Esophagus (tissue), 2 donors: ENCODE results near the gene ATP8A2. TPM values are rescaled to one million over a fixed set of nuclear protein-coding genes. Genes with fewer than 3 reads are reported as not detected.
"Not testable (repeated sequence)": the region's sequence is repeated elsewhere in the genome, so short reads cannot be mapped to it uniquely, and the experiment has no call there.

Experiments used
- H3K27ac ChIP-seq, 2 donors: one replicate each; pipeline ENCODE4 v1.5.1; 2013; ENCODE audit warnings: low read depth in 2 of 2, mild to moderate bottlenecking in 2 of 2, inconsistent platforms in 1 of 2, low read length in 1 of 2, moderate library complexity in 1 of 2
- H3K27me3 ChIP-seq, 2 donors: one replicate each; pipeline ENCODE4 v1.6.1; 2013; ENCODE audit warnings: low read length in 2 of 2, control low read depth in 1 of 2, mild to moderate bottlenecking in 1 of 2; ENCODE audit not compliant: insufficient read depth in 2 of 2, control insufficient read depth in 1 of 2
- H3K36me3 ChIP-seq, 2 donors: one replicate each; pipeline ENCODE4 v1.6.1; 2013; ENCODE audit warnings: low read length in 1 of 2; ENCODE audit not compliant: control insufficient read depth in 2 of 2, insufficient read depth in 2 of 2
- H3K4me1 ChIP-seq, 2 donors: one replicate each; pipeline ENCODE4 v1.6.1; 2013; ENCODE audit warnings: low read length in 1 of 2; ENCODE audit not compliant: control insufficient read depth in 2 of 2, insufficient read depth in 2 of 2
- H3K4me3 ChIP-seq, 2 donors: one replicate each; pipeline ENCODE4 v1.5.1; 2013; ENCODE audit warnings: low read length in 2 of 2, mild to moderate bottlenecking in 2 of 2, low read depth in 1 of 2, moderate library complexity in 1 of 2
- H3K9me3 ChIP-seq, 2 donors: one replicate each; pipeline ENCODE4 v1.6.1; 2013; ENCODE audit warnings: mild to moderate bottlenecking in 2 of 2, low read depth in 1 of 2, low read length in 1 of 2, moderate library complexity in 1 of 2; ENCODE audit not compliant: control insufficient read depth in 2 of 2, insufficient read depth in 1 of 2
- WGBS, 2 donors: extraction: QIAGEN DNeasy Blood & Tissue Kit; methylation state at CpG; one replicate each; pipeline ENCODE4 v1.1.7; 2013; 5-methylcytosine and 5-hydroxymethylcytosine counted together
- polyA plus RNA-seq, 2 donors: library from polyadenylated mRNA; stranded (reverse); fragments of 200-250 nt; gene quantifications; one replicate each; pipeline ENCODE4 v1.2.3, GENCODE V29; 2013
- donor health status: healthy with polysubstance abuse.
- donor health status: Bipolar disorder and iron deficiency.

The ATP8A2 gene
- polyA plus RNA-seq, 2 donors, result 0.01 TPM; not detected in 1

DNA sequence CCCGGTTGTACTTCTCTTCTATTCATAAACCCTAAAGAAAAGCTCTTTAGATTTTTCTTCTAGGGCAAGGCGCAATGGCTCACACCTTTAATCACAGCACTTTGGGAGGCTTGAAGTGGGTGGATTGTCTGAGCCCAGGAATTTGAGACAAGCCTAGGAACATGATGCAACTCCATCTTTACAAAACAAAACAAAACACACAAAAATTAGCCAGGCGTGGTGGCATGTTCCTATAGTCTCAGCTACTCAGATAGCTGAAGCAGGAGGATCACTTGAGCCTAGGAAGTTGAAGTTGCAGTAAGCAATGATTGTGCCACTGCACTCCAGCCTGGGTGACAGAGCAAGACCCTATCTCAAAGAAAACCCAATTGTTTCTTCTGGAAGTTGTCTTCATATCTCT lies 439.7 kb downstream of the ATP8A2 start:
- no peak overlapping the region for H3K4me3 ChIP-seq
- H3K36me3 ChIP-seq, result no peaks in the 10 kb centered on the region
- H3K27me3 ChIP-seq, result no peaks in the 10 kb centered on the region
- no peaks in the 10 kb centered on the region for H3K4me1 ChIP-seq
- peaks cover 0 to 2% of the 10 kb centered on the region in 2 donors for H3K9me3 ChIP-seq
- WGBS, 2 donors, result 85 to 94% methylated on average over 3 of the region's 3 CpGs
- H3K27ac ChIP-seq, result no peak overlapping the region

DNA sequence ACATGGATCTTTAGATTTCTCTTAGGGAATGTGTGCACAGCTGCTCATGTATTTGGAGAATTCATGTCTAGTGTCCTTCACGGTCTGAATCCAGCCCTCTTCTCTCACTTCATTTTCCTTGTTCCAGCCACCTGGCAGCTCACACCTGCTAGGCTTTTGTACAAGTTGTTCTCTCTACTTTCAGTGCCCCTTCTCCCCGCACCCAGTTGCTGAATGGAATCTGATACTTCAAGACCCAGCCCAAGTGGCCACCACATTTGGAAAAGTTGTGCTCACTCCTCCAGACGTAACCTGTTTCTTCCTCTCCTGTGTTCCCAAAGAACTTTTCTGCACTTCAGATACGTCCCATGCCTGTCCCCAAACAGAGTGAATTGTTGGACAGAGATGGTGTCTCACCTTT lies 444.5 kb downstream of the ATP8A2 start:
- H3K27me3 ChIP-seq, result no peaks in the 10 kb centered on the region
- no peaks in the 10 kb centered on the region for H3K36me3 ChIP-seq
- 90% methylated on average over 4 of the region's 4 CpGs for WGBS, 2 donors
- no peak overlapping the region for H3K4me3 ChIP-seq
- no peak overlapping the region for H3K27ac ChIP-seq
- H3K4me1 ChIP-seq, result no peaks in the 10 kb centered on the region
- peaks cover 0 to 2% of the 10 kb centered on the region in 2 donors for H3K9me3 ChIP-seq

DNA sequence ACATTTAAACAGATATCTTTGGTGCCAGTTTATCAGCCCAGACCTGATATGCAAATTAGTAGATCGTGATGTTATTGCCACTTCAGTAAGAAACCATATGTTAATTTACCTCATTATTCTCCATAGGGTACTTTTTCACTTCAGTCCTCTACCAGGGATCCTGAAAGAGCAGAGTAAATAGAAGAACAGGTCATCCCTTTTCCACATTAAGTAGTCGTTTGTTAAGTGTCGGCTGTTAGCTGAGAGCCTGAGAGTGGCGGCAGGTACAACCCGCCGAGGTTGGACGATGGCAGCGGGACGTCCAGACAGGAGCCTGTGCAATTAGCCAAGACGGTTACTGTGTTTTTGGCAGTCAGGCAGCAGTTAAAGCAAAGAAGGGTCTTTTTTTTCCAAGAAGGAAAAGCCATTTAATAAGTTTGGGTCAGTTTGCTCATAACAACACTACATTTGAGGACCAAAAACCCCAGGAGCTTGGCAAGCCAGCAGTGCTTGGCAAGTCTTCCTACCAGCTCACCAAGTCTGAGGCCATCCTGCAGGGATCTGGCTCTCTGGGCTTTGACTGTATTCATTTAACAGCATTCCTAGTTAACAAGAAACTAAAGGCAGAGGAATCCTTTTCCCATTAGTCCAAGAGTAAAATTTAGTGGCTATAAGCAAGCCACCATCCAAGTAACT lies 448.2 kb downstream of the ATP8A2 start:
- Histone ChIP-seq H3K36me3 (no peaks in the 10 kb centered on the region), H3K27me3 (no peaks in the 10 kb centered on the region), H3K4me1 (no peaks in the 10 kb centered on the region), H3K9me3 (no peaks in the 10 kb centered on the region), H3K27ac (no peak overlapping the region), H3K4me3 (no peak overlapping the region)
- 65% methylated on average over 10 of the region's 10 CpGs for WGBS, 2 donors

DNA sequence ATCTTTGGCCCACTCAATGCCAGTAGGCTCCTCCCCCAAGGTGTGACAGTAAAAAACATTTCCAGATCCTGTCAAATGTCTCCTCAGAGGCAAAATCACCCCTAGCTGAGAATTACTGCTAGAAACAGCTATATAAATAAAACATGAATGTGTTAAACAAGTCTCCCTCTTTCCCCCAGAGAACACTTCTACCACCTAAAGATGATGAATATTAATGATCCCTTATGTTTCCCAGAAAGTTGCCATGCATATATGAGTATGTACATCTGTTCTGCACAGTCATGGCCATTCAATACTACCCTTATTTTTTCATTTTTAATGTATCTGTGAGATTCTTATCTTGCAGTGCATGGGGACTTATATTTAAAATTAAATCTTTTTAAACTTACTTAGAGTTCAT lies 450.0 kb downstream of the ATP8A2 start:
- Histone ChIP-seq H3K36me3 (no peaks in the 10 kb centered on the region), H3K4me1 (no peaks in the 10 kb centered on the region), H3K27me3 (no peaks in the 10 kb centered on the region), H3K9me3 (no peaks in the 10 kb centered on the region), H3K27ac (no peak overlapping the region), H3K4me3 (no peak overlapping the region)

DNA sequence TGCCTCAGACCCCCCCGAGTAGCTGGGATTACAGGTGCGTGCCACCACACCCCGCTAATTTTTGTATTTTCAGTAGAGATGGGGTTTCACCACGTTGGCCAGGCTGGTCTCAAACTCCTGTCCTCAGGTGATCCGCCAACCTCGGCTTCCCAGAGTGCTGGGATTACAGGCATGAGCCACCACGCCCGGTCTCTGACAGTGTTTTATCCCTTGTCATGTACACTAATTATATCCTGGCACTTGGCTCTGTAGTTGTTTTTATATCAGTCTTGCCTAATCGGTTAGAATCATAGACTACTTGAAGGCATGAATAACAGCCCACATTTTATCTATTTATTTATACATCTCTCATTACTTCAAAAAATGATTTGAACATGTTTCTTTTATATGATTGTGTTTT lies 455.4 kb downstream of the ATP8A2 start:
- not testable (repeated sequence) for H3K36me3 ChIP-seq, H3K9me3 ChIP-seq, H3K4me1 ChIP-seq, H3K27me3 ChIP-seq, H3K27ac ChIP-seq, H3K4me3 ChIP-seq
- 52 to 62% methylated on average over 9 of the region's 9 CpGs for WGBS, 2 donors

DNA sequence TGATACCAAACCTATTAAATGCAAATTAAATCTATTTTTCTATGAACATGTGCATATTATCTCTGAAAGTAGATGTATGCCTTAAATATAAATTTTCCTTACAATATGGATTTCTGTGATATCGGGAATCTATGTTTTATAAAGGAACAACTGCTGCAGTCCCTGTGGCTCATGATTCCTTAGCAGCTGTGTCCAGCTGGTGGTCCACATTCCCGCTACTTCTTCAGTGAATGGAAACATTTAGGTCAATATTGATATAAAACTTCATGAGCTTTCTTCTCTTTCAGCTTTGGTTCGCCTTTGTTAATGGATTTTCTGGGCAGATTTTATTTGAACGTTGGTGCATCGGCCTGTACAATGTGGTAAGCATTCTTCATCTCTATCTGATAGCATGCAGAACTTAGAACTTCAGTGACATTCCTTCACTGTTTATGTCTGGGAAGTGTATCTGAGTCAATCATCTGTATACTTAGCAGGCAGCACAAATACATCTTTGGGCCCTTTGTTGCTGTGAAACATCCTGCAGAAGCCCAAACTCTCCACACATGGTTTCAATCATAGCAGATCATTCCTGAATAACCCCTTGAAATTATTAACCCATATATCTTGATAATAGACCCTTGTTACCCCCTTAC lies 456.2 kb downstream of the ATP8A2 start:
- 68 to 70% methylated on average over 5 of the region's 5 CpGs for WGBS, 2 donors

DNA sequence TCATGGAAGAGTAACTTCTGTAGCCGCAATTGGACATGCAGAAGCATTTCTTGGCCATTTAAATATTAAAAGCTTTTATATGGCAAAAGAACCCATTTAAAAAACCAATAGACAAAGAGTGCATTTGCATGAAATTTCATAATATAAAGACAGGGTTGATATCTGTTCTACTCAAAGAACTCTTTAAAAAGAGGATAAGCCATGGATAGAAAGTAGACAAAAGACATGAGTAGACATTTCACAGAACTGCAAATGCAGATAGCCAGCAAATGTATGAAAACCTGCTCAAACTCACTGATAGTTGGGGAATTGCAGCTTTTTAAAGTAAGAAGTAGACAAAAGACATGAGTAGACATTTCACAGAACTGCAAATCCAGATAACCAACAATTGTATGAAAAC lies 462.0 kb downstream of the ATP8A2 start:
- Histone ChIP-seq H3K9me3 (no peaks in the 10 kb centered on the region), H3K4me3 (no peak overlapping the region), H3K27ac (no peak overlapping the region), H3K36me3 (no peaks in the 10 kb centered on the region), H3K4me1 (peaks cover 0 to 2% of the 10 kb centered on the region in 2 donors), H3K27me3 (peaks cover 0 to 6% of the 10 kb centered on the region in 2 donors)
- WGBS, 2 donors, result 96 to 98% methylated on average over 1 of the region's 1 CpG

More for the DNA sequence above, 456.2 kb downstream of the ATP8A2 start:
- Histone ChIP-seq H3K4me3 (no peak overlapping the region), H3K36me3 (no peaks in the 10 kb centered on the region), H3K9me3 (no peaks in the 10 kb centered on the region), H3K27ac (no peak overlapping the region), H3K27me3 (no peaks in the 10 kb centered on the region), H3K4me1 (no peaks in the 10 kb centered on the region)

DNA sequence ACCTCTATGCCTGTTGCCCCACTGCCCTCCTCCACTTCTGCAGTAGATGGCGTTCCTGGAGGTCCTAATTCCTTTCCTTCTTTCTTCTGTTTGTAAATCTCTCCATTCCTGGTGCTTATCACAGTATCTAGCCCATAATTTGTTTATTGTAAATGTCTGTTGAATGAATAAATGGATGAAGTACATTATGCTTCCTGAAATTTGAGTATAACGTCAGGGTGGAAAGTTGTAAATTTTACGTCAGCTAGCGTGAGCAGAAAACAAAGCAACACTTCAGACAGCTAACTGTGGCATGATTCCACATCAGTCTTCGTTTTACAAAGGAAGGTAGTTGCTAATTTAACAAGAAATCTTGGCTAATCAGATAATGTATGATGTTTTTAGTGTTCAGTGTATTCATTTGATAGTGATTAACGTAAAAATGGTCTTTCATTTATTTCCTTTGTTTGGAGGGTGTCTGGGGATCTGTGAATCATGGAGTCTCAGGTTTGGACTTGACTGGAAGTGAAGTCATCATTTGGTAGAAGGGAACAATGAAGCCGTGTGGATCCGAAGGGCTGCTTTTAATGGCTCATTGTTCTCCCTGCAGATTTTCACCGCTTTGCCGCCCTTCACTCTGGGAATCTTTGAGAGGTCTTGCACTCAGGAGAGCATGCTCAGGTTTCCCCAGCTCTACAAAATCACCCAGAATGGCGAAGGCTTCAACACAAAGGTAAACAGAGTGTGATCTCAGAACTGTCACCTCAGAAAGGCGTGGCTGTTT lies 465.0 kb downstream of the ATP8A2 start:
- Histone ChIP-seq H3K4me1 (peaks cover 0 to 2% of the 10 kb centered on the region in 2 donors), H3K4me3 (no peak overlapping the region), H3K27ac (no peak overlapping the region), H3K27me3 (peaks cover 0 to 6% of the 10 kb centered on the region in 2 donors), H3K36me3 (no peaks in the 10 kb centered on the region), H3K9me3 (no peaks in the 10 kb centered on the region)
- 53 to 62% methylated on average over 12 of the region's 12 CpGs for WGBS, 2 donors

DNA sequence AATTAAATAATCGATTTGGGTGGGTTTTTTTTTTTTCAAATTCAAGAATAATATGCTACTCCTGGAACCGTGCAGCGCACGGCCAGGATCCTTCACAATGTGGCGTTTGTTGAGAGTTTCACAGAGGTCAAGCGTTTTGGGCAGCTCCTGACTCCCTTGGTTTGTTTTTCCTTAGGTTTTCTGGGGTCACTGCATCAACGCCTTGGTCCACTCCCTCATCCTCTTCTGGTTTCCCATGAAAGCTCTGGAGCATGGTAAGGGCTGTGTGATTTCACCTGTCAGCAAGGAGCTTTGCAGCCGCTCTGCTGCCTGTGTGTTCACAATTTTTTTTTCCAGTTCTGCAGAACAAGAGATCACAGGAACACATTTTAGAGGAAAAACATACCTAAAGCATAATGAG lies 467.6 kb downstream of the ATP8A2 start:
- peaks cover 0 to 6% of the 10 kb centered on the region in 2 donors for H3K27me3 ChIP-seq
- H3K36me3 ChIP-seq, result no peaks in the 10 kb centered on the region
- no peak overlapping the region for H3K4me3 ChIP-seq
- no peaks in the 10 kb centered on the region for H3K9me3 ChIP-seq
- no peak overlapping the region for H3K27ac ChIP-seq
- peaks cover 0 to 2% of the 10 kb centered on the region in 2 donors for H3K4me1 ChIP-seq
- 84% methylated on average over 8 of the region's 8 CpGs for WGBS, 2 donors
